GM21723 (cell line): ENCODE data around the gene NECTIN3.

Experiments used
- ATAC-seq: cut with Tn5 transposase; IDR thresholded peaks from one replicate; pipeline ENCODE4 v1.9.1; 2021; ENCODE audit warnings: mild to moderate bottlenecking, moderate library complexity; ENCODE audit not compliant: unreplicated experiment

NECTIN3 gene

GRCh38 chr3:111081008-111081545 lies 9.5 kb downstream of the NECTIN3 start:
- no peak for ATAC-seq

DNA sequence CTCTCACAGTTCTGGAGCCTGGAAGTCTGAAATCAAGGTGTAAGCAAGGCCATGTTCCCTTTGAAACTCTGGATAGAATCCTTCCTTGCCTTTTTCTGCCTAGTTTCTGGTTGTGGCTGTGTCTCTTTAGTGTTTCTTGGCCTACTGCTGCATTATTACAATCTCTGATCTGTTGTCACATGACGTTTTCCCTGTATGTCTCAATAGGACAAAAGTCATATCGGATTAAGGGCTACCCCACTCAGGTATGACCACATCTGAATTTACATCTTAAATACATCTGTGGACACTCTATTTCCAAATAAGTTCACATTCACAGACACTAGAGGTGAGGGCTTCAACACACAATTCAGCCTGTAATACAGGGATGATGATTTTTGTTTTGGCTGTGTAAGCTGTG lies 13.3 kb downstream of the NECTIN3 start:
- no peak for ATAC-seq

- ATAC-seq = no peak
These were observed 16.4 kb downstream of the NECTIN3 start for GRCh38 chr3:111087924-111088469.

DNA sequence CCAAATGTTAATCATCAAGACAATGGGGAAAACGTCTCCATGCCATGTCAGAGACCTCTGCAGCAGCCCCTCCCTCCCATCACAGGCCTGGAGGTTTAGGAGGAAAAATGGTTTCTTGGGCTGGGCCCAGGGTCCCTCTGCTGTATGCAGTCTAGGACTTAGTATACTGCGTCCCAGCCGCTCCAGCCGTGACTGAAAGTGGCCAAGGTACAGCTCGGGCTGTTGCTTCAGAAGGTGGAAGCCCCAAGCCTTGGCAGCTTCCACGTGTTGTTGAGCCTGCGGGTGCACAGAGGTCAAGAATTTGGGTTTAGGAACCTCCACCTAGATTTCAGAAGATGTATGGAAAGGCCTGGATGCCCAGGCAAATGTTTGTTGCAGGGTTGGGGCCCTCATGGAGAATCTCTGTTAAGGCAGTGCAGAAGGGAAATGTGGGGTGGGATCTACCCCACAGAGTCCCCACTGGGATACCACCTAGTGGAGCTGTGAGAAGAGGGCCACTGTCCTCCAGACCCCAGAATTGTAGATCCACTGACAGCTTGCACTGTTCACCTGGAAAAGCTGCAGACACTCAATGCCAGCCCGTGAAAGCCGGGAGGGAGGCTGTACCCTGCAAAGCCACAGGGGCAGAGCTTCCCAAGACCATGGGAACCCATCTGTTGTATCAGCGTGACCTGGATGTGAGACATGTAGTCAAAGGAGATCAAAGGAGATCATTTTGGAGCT lies 25.0 kb downstream of the NECTIN3 start:
- ATAC-seq = no peak

DNA sequence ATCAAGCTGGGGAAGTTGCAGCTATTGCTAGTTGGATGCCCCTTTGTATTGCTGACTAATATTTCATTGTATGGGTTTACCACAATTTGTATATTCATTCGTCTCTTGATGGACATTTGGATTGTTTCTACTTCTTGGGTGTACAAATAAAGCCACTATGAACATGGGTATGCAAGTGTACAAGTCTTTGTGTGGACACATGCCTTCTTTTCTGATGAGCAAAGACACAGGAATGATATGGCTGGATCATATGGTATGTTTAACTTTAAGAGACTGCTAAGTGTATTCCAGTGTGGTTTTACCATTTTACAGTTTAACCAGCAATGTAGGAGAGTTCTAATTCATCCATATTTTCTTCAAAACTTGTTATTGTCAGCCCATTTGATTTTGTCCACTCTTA lies 32.2 kb downstream of the NECTIN3 start:
- no peak for ATAC-seq

GRCh38 chr3:111106993-111107661 lies 35.5 kb downstream of the NECTIN3 start:
- ATAC-seq = no peak

DNA sequence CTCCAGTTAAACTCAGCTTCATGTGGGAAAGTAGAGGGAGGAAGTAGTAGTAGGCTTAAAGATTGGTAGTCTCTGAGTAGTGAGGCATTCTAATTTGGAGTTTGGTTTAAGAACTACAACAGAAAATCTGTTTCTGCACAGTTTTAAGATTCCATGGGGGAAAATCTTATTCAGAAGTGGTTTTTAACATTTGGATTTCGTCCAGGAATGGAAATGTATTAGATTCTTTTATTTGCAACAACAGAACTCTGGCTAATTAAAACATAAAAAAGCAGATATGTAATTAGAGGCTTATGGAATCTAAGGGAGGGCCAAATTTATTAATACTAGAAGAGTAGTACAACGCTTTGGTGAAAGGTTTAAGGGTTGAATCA lies 36.0 kb downstream of the NECTIN3 start:
- no peak for ATAC-seq

GRCh38 chr3:111112913-111113312 lies 41.3 kb downstream of the NECTIN3 start:
- no peak for ATAC-seq

GRCh38 chr3:111128884-111129283 lies 57.3 kb downstream of the NECTIN3 start:
- no peak for ATAC-seq

GRCh38 chr3:111130827-111131226 lies 59.2 kb downstream of the NECTIN3 start:
- no peak for ATAC-seq

DNA sequence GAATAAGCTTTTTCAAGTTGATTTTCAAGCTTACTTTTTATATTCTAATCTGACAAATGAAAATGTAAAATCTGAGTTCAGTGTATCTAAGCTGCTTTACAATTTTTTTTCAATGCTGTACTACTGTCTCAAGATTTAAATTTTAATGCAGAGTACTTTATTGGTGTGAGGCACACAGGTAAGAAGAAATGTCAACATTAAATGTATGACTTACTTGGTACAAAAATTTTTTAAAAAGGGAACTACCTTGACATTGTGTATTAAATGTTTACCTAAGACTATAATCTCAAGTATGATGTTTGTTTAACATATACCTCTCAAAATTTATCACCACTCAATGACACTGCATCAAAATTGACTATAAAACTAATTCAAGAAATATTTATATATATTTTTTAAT lies 62.7 kb downstream of the NECTIN3 start:
- no peak for ATAC-seq

DNA sequence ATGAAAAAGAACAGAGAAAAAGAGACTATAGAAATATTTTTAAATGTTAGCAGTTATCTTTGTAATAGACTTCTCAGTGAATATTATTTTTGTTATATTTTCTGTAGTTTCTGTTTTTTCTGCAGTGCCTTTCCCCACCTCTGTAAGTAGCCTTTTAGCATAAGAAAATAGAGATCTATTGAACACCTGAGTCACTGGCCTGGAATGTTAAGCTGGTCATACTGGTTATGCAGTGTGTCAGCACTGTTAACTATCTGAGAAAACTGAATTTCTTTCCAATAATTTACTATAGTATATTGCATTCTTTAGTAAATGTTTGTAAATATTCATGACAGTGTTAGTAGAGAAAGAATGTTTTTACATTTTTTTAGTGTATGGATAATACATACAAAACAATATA lies 79.8 kb downstream of the NECTIN3 start:
- no peak for ATAC-seq

- no peak for ATAC-seq
These were observed 80.9 kb downstream of the NECTIN3 start for GRCh38 chr3:111152496-111152895.

GRCh38 chr3:111156517-111156916 lies 84.9 kb downstream of the NECTIN3 start:
- no peak for ATAC-seq

DNA sequence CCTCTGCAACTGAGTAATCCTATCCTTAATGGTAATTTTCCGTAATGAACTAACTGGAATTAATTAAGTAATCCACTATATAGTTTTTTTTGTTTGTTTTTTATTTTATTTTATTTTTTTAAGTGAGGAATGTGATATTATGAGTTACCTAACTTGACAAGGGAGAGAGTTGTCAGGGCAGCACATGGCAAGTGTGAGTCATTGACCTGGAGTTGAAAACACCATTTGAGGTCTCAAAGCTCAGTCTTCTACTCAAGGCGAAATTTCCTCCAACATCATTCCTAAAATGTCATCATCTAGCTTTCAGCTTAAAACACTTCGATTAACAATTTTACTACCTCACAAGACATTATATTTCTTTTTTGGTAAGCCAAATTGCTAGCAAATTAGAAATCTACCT lies 87.8 kb downstream of the NECTIN3 start:
- no peak for ATAC-seq

DNA sequence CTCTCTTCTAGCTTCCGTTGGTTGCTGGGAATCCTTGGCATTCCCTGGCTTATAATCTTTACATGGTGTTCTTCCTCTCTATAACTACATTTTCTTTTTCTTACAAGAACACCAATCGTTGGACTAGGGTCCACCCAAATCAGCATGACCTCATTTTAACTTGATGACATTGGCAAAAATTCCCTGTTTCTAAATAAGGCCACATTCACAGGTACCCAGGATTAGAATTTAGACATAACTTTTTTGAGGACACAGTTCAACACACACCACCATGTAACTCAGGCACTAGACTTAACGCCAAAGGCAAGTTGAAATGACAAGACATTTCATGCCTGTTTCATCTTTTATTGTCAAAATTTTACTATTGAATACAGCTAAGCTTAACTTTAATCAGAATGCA lies 93.0 kb downstream of the NECTIN3 start:
- ATAC-seq = no peak

- ATAC-seq = no peak
These were observed 93.8 kb downstream of the NECTIN3 start for GRCh38 chr3:111165411-111165810.

DNA sequence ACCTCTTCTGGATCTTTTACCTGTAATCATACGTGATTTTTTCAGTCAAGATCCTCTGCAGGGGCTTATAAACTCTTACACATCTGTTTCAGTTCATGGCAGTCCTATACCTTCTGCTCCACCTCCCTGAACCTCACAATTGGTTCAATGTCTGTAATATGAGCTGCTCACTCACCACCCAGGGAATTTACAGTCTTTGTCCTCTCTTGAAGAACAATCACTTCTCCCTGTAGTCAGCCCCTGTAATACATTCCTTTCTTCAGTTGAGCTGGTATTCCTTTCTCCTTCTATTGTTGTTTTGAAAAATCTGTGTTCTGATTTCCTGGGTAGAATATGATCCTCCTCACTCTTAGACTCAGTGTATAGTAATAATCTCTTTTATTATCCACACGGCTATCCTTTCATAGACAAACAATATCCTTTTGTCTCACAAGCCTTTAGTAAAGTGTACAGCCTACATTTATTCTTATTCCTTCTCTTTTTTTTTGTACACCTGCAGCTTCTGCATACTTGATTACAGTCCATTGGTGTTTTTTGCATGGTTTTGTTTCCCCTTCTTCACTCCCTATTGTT lies 101.8 kb downstream of the NECTIN3 start:
- ATAC-seq = no peak

- no peak for ATAC-seq
These were observed 102.3 kb downstream of the NECTIN3 start for GRCh38 chr3:111173906-111174305.

- ATAC-seq = no peak
These were observed 118.9 kb downstream of the NECTIN3 start for GRCh38 chr3:111190518-111190917.

- no peak for ATAC-seq
These were observed 121.9 kb downstream of the NECTIN3 start for GRCh38 chr3:111193472-111193871.

GRCh38 chr3:111194048-111194447 lies 122.4 kb downstream of the NECTIN3 start:
- no peak for ATAC-seq
